Measurements from ENCODE around the gene SBF2.

Gene SBF2

GRCh38 chr11:10113852-10114251, 180.2 kb downstream of the SBF2 start:
- in situ Hi-C loops (cut with MboI; ENCODE audit: low pct_unique_long_range_greater_than_20kb, low sequenced_read_pairs, unreplicated experiment), result no loop called here
- DNase-seq (ENCODE audit: low spot score), result no peak
- no peak for TF ChIP-seq CTCF (IDR thresholded peaks at IDR 0.05; ENCODE audit: extremely low read depth, insufficient read depth, missing control alignments)

GRCh38 chr11:10109806-10110205, 184.2 kb downstream of the SBF2 start:
- no peak for DNase-seq (ENCODE audit: low spot score)
- in situ Hi-C loops (cut with MboI; ENCODE audit: low pct_unique_long_range_greater_than_20kb, low sequenced_read_pairs, unreplicated experiment), result no loop called here
- TF ChIP-seq CTCF (IDR thresholded peaks at IDR 0.05; ENCODE audit: extremely low read depth, insufficient read depth, missing control alignments), result no peak

- TF ChIP-seq CTCF (IDR thresholded peaks at IDR 0.05; ENCODE audit: extremely low read depth, insufficient read depth, missing control alignments), result no peak
- DNase-seq (ENCODE audit: low spot score), result no peak
- in situ Hi-C loops (cut with MboI; ENCODE audit: low pct_unique_long_range_greater_than_20kb, low sequenced_read_pairs, unreplicated experiment), result no loop called here
Measured at GRCh38 chr11:10108915-10109680, 184.9 kb downstream of the SBF2 start.

GRCh38 chr11:10107497-10107896, 186.5 kb downstream of the SBF2 start:
- TF ChIP-seq CTCF (IDR thresholded peaks at IDR 0.05; ENCODE audit: extremely low read depth, insufficient read depth, missing control alignments), result no peak
- in situ Hi-C loops (cut with MboI; ENCODE audit: low pct_unique_long_range_greater_than_20kb, low sequenced_read_pairs, unreplicated experiment), result no loop called here
- no peak for DNase-seq (ENCODE audit: low spot score)

- in situ Hi-C loops (cut with MboI; ENCODE audit: low pct_unique_long_range_greater_than_20kb, low sequenced_read_pairs, unreplicated experiment), result no loop called here
- no peak for DNase-seq (ENCODE audit: low spot score)
- no peak for TF ChIP-seq CTCF (IDR thresholded peaks at IDR 0.05; ENCODE audit: extremely low read depth, insufficient read depth, missing control alignments)
Measured at GRCh38 chr11:10097615-10098014, 196.4 kb downstream of the SBF2 start.

GRCh38 chr11:10096987-10097386, 197.0 kb downstream of the SBF2 start:
- TF ChIP-seq CTCF (IDR thresholded peaks at IDR 0.05; ENCODE audit: extremely low read depth, insufficient read depth, missing control alignments), result no peak
- DNase-seq (ENCODE audit: low spot score), result no peak
- in situ Hi-C loops (cut with MboI; ENCODE audit: low pct_unique_long_range_greater_than_20kb, low sequenced_read_pairs, unreplicated experiment), result no loop called here

All from GM13977 (cell line).